ENCODE data around the gene MRM2.

DNA sequence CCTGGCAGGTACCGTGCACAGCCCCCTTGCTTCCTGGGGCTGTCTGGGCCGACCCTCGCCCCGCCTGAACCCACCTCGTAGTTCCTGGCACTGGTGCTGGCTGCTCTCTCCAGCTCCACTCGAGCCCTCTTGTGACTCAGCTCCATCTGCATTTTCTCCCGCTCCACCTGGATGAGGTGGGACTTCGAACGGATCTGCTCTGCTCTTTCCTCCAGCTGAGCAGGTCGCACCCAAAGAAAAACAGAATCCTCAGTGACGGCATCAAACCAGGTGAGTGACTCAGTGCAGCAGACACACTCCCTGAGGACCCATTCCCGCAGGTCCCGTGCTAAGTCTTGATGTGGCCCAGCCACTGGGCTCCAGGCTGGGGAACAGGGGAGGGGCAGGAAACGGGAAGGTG lies 16.7 kb downstream of the MRM2 start:
- TF ChIP-seq, protein P1, sequence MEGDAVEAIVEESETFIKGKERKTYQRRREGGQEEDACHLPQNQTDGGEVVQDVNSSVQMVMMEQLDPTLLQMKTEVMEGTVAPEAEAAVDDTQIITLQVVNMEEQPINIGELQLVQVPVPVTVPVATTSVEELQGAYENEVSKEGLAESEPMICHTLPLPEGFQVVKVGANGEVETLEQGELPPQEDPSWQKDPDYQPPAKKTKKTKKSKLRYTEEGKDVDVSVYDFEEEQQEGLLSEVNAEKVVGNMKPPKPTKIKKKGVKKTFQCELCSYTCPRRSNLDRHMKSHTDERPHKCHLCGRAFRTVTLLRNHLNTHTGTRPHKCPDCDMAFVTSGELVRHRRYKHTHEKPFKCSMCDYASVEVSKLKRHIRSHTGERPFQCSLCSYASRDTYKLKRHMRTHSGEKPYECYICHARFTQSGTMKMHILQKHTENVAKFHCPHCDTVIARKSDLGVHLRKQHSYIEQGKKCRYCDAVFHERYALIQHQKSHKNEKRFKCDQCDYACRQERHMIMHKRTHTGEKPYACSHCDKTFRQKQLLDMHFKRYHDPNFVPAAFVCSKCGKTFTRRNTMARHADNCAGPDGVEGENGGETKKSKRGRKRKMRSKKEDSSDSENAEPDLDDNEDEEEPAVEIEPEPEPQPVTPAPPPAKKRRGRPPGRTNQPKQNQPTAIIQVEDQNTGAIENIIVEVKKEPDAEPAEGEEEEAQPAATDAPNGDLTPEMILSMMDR (IDR thresholded peaks at IDR 0.05), result no peak
- no peak for TF ChIP-seq POLR2A (IDR thresholded peaks at IDR 0.05)

All from uterus (tissue), 2 donors.